GM18909 (cell line): ENCODE data around the gene STX16.

ENCODE experiments used
- ATAC-seq: cut with Tn5 transposase; IDR thresholded peaks from one replicate; pipeline ENCODE4 v1.9.1; 2021; ENCODE audit warnings: mild to moderate bottlenecking; ENCODE audit not compliant: unreplicated experiment, poor library complexity

Gene STX16

DNA sequence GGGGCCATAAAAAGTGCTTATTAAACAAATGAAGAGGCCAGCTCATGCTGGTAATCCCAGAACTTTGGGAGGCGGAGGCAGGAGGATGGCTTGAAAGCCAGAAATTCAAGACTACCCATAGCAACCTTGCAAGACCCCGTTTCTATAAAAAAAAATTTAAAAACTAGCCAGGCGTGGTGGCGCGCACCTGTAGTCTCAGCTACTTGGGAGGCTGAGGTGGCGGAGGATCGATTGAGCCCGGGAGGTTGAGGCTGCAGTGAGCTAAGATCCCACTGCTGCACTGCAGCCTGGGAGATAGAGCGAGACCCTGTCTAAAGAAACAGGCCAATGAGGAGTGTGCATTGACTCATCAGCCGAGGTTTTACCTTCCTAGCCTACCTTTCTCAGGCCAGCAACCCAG is 56.7 kb downstream of the STX16 start:
- ATAC-seq, result no peak

- ATAC-seq, result no peak
These were observed 57.3 kb downstream of the STX16 start for GRCh38 chr20:58708246-58708931.

- no peak for ATAC-seq
These were observed 58.1 kb downstream of the STX16 start for GRCh38 chr20:58709013-58709702.

DNA sequence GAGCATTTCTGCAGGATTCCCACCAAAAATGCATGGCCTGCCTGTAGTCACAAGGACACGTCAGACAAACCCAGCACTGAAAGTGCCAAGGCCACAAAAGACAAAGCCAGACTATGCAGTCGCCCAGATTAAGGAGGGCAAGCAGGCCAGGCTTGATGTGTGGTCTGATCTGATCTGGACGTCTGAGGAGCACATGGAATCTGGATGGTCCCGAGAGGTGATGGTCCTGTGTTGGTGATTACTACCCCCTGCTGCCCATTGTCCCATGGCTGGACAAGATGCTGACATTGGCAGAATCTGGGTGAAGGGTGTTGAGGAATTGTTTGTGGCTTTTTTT is 58.6 kb downstream of the STX16 start:
- no peak for ATAC-seq

DNA sequence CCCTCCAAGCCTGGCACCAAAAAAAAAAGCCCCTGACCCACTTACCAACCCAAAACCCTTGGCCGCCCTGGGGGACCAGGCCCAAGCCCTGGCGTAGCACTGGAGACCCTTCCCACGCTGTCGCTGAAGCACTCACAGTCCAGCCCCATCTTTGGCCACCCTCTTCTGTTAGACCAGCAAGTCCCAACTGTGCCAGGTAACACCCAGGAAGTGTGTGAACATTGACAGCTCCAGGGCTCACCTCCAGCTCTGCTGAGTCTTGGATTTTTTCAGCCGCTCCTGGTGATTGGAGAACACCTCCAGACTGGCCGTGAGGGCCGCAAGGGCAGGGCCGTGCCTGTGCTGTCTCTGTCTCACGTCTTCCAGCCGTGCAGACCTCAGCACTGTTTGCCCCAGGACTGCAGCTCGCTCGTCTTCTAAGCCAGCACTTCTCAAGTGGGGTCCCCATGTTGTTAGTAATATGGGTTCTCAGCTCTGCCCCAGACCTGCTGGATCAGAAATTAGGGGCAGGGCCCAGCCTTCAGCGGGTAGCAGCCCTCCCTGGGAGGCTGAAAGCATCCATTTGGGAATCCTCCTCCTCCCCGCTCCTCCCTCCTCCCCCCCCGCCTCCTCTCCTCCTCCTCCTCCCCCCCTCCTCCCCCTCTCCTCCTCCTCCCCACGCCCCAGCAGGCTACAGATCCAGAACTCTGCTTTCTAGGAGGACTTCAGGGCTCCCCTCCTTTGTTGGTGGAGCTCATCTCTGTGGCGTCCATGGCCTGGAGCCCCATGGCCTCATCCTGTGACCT is 59.6 kb downstream of the STX16 start:
- ATAC-seq, result no peak

- ATAC-seq, result no peak
These were observed 60.4 kb downstream of the STX16 start for GRCh38 chr20:58711266-58712051.

DNA sequence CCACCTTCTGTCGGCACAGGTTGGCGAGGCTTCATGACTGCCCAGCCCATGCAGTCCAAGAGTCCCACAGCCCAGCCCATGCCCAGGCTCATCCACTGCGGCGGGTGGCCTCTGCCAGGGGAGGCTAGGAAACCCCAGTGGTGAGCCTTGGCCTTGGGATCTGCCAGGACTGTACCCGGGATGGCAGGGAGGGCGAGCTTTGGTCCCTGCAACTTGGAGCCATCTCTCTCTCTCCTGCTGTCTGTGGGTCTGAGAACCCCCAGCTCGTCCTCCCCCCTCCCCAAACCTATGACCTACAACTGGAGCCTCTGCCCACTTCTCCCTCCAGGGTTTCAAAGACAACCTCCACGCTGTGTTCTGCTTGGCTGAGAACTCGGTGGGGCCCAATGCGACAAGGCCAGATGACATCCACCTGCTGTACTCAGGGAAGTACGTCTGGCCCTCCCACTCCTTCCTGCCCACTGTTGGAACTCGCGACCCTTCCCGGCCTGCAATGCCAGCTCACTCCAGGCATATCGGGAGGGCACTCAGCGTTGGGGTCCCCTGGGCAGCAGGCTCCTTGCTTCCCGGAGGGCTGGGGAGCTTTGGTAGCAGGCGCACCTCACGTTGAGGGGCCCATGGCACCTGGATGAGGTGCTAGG is 61.2 kb downstream of the STX16 start:
- ATAC-seq, result no peak

GRCh38 chr20:58712806-58713731 is 62.0 kb downstream of the STX16 start:
- no peak for ATAC-seq

GRCh38 chr20:58713801-58714339 is 62.8 kb downstream of the STX16 start:
- ATAC-seq, result no peak

GRCh38 chr20:58714340-58714922 is 63.3 kb downstream of the STX16 start:
- no peak for ATAC-seq

- ATAC-seq, result no peak
These were observed 63.9 kb downstream of the STX16 start for GRCh38 chr20:58714923-58715351.

DNA sequence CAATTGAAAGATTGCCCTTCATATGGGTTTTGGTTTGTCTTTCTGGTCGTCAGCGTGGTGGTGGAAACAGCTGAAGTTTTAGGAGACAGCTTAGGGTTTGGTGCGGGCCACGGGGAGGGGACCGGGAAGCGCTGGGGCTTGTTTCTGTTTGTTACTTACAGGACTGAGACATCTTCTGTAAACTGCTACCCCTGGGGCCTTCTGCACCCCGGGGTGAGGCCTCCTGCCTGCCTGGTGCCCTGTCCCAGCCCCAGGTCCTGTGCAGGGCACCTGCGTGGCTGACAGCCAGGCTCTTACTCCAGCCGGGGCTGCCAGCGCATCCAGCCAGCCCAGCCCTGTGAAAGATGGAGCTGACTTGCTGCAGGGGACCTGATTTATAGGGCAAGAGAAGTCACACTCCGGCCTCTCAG is 64.3 kb downstream of the STX16 start:
- no peak for ATAC-seq

DNA sequence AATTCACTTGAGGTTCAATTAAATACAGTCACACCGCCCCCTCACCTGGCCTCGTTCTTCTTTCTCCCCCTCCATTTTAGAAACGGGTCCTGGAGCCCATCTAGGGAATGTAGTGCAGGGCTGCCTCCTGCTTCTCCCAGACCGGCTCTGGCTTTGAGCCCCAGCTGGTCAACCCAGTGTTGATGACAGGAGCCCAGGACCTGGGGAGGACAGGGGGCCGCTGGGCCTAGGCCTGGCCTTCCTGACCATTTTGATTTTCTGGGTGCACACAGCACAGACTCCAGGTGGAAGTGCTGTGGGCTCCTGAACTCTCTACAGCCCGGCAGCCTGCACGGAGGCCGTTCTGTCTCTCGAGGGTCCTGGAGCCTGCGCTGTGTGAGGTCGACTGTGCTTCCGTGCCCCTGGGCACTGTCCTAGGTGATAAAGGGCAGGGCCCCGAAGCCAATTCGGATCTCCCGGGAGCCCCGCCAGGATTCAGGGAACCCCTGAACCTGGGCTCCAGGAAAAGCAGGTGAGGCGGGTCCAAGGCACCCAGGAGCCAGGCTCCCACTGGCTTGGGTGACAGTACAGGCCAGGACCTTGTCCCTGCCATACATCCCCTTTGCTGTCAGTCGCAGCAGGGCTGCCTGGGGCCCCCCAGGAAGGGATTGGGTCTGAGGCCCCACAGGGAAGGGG is 64.9 kb downstream of the STX16 start:
- ATAC-seq, result no peak

DNA sequence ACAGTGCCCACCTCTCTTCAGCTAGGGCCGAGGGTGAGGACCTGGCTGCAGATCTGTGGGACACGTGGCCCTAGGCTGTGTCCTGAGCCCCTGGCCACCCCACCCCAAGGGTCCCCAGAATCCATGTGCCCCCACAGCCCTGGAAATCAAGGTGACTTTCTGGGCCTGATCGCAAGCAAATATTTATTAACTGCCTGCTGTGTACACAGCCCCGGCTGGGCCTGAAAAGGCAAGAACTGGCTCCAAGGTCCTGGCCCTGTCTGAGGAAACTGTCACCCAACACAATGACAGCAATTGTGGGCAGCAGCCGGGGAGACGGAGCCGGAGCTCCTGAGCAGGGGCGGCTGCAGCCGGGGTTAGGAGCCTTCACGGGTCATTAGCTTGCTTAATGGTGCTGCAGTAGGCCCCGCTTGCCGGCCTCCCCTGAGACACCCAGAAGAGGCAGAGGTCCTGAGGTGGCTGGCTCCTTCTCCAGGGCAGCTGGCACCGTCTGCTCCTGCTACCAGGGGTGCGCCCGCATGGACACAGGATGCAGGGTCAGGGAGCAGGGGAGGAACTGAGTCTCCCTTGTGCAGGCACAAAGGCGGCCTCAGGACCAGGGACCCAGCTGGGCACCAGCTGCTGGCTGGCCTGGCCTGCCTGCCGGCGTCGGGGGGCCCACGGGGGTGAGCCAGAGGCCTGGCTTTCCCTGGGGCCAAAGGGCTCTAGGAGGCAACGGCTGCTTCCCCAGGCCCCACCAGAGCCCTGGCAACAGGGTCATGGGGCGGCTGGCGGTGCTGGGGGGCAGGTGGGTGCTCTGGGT is 65.6 kb downstream of the STX16 start:
- no peak for ATAC-seq

- no peak for ATAC-seq
These were observed 66.4 kb downstream of the STX16 start for GRCh38 chr20:58717278-58718091.

- ATAC-seq, result no peak
These were observed 67.1 kb downstream of the STX16 start for GRCh38 chr20:58718121-58718563.
